AG10803 (cell line): ENCODE data around the gene PHACTR1.

Experiments
- DNase-seq: peaks from one replicate; pipeline ENCODE4 v3.0.0; 2010; ENCODE audit warnings: low read depth
- H3K4me3 ChIP-seq: 2 replicates; pipeline ENCODE4 v1.5.1; 2011; ENCODE audit warnings: mild to moderate bottlenecking, low read length, control low read depth
- TF ChIP-seq, protein P1 (sequence below): conservative IDR thresholded peaks from 2 replicates; pipeline ENCODE4 v1.5.1; 2011; ENCODE audit warnings: mild to moderate bottlenecking, low read length, control low read depth, inconsistent platforms

PHACTR1 gene

DNA sequence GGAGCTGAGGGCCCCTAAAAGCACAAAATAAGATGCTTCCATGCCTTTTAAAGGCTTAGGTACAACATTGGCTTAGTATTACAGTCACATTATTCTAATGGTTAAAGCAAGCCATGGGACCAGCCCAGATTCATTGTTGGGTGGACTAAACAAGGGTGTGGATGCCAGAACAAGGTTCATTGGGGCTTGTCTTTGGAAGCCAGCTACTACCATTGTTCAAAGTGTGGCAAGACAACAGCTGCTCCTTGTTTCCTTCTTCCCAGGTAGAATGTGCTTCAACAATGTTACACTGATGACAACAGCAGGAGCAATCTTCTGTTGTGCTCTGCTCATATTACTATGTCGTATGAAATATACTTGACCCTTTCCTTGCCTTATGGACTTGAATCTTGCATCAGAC, 350.3 kb downstream of the PHACTR1 start:
- TF ChIP-seq, protein P1, sequence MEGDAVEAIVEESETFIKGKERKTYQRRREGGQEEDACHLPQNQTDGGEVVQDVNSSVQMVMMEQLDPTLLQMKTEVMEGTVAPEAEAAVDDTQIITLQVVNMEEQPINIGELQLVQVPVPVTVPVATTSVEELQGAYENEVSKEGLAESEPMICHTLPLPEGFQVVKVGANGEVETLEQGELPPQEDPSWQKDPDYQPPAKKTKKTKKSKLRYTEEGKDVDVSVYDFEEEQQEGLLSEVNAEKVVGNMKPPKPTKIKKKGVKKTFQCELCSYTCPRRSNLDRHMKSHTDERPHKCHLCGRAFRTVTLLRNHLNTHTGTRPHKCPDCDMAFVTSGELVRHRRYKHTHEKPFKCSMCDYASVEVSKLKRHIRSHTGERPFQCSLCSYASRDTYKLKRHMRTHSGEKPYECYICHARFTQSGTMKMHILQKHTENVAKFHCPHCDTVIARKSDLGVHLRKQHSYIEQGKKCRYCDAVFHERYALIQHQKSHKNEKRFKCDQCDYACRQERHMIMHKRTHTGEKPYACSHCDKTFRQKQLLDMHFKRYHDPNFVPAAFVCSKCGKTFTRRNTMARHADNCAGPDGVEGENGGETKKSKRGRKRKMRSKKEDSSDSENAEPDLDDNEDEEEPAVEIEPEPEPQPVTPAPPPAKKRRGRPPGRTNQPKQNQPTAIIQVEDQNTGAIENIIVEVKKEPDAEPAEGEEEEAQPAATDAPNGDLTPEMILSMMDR, result no peak
- DNase-seq, result no peak
- no peak overlapping the region for H3K4me3 ChIP-seq

DNA sequence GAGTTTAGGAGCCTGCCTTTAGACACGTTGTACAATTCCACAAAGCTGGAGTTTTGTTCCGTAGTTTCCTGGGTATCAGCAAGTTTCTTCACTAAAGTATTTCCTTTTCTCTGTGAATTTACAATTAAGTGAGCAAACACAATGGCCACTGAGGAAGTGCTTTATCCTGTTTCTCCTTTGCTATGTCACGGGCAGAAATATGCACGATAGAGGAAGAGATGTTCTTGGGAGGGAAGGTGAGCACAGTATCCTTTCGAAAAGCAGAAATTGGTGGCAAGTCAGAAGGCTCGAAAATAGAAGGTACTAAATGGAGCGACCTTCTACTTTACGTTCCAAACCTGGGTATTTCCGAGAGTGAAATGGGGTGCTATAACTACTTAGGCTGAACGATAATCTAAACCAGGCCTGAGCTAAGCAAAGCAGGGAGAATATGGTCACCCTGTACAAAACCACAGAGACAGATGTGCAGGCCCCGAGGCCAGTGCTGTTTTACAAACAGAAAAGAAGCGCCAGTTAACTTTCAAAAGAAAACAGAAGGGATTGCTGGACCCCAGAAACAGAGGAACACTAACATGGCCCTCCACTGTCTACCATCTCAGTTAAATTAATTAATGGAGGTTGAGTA, 352.1 kb downstream of the PHACTR1 start:
- H3K4me3 ChIP-seq, result no peak overlapping the region
- DNase-seq, result peak; percentile 25
- TF ChIP-seq, protein P1, result no peak

DNA sequence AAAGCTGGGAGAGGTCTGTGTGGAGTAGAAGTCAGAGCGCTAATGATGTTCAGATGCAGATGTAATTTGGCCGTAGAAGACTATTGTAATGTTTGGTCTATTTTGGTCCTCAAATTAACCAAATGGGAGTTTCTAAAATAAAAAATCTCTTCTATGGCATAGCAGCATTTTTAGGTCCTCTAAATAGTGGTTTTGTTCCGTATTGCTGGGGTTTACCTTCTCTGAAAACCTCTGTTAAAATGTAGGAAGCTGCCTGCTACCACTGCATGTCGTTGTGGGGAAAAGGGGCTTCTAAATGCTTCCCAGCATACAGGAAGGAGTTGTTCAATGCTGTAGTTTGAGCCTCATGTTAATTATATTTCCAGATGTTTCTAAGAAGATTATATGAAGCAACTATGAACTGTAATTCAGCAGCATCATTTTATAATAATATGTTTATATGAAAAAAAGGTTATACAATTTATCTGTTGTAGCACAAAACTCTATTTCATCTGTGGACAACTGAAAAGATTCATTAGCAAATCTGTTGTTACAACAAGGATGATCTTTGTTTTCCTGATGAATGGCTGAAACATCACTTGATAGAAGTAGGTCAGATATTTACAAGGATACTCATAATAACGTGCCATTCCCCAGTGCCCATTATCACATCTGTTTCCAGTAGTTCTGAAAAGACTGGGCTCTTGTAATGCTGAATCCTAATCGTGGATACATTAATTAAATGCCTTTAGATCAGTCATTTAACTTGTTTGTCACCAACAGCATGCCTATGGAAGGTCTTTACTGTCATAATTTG, 355.2 kb downstream of the PHACTR1 start:
- TF ChIP-seq, protein P1, result no peak
- DNase-seq, result no peak

DNA sequence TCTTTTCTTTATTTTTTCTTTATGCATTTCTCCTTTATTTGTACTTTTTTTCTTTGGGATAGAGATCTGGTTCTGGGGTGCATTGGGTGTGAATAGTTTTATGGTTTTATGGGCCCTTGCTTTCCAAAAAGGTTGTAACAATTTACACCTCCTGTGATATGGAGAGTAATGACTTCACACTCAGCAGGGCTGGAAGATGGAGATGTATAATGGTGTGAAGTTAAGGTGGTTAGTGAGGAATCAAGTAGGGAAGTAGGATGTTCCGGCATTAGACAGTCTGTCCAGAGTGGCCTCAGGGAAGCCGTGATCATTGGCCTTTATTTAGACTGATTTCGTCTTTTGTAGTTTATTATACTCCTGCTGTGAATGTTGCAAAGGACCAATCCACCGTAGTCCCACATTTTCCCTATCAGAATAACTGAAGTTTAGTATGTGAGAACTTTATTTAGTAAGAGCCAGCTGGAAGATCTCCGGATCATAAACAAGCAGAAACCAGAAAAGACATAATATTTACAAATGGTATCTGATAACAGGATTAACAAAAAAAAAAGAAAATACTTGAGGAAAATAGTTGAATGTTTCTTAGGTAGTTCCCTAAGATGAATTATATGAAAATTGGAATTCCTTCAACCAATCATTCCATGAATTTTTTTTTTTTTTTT, 356.2 kb downstream of the PHACTR1 start:
- no peak overlapping the region for H3K4me3 ChIP-seq
- DNase-seq, result no peak
- TF ChIP-seq, protein P1, result no peak

More for the DNA sequence above, 355.2 kb downstream of the PHACTR1 start:
- no peak overlapping the region for H3K4me3 ChIP-seq

DNA sequence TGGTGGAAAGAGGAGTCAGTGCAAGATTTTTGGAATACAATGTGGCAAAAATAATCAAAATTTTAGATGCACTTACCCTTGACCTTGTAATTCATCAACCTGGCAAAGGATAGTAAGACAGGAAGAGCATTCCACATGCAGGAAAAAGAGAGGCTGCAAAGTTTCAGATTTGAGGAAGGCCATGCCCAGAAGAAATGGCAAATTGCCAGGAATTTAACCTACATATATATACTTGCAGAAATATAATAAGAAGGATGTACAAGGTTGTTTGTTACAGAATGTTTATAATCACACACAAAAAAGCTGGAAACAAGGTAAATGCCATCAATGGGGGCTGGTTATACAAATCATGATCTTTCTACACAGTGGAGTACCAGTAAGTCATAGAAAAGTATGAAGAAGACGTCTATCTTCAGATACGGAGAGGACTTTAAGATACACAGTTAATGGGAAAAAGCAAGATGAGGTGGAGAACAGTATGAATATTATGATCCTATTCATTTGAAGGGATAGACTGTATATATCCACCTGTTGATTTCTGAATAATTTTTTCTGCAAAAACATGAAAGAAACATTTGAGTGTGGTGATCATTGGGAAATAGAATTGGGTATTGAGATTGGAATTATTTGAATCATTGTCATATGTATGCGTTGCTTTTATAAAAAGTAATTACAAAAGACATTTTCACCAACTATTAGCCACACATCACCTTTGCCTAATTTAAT, 358.0 kb downstream of the PHACTR1 start:
- DNase-seq, result no peak
- no peak overlapping the region for H3K4me3 ChIP-seq
- TF ChIP-seq, protein P1, result no peak

DNA sequence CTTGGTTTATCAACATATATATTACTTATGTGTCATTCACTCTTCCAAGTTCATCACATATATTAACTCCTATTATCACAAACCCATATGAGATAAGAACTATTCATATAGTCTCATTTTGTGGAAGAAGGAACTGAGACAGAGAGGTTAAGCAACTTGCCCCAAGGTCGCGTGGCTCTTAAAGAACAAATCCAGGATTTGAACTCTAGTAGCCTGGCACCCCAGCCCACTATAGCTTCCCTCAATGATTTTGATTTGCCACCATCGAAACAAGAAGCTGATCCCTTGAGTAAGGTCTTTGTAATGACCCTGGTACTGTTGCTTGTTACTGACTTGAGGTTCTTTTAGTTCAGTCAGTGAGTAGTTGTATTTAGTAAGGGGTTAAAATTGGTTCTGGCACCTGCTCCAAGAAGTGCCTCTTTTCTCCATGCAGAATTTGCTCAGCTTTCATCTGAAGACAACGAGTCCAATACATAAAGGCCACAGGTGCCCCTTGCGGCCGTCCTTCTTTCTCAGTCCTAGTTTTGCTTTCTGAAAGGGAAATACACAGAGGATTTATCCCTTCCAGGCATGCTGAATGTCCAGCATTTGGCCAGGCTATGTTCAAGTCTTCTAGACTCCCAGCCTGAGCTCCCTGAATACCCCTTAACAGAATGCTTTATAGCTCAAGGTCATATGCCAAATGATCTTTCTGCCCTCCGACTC, 358.7 kb downstream of the PHACTR1 start:
- H3K4me3 ChIP-seq, result no peak overlapping the region
- TF ChIP-seq, protein P1, result no peak
- DNase-seq, result no peak
